ENCODE measurements around the gene SLC36A3.

The SLC36A3 gene

DNA sequence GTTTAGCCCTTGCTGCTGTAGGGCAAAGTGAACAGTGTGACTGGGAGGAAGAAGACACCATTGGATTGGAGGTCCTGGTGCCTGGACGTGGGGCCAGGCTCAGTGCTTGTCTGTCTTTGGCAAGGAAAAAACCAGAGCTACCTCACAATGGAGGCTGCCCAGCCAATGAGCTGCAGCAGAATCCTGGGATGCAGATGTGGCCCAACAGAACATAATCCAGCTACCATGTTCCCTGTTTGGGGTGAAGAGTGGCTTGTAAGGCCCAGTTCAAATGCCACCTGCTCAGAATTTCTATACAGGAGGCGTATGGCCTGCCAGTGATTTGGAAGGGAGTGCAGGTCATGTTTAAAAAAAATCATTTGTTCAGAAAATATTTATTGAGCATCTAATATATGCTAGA, at the start of gene SLC36A3:
TSS of gene SLC36A3 (minus strand) at position 101 of the 400 bp plus-strand sequence. CDS start 412 bp downstream, outside the sequence.
- Histone ChIP-seq H3K27ac (no peak within 1 kb of the TSS), H3K4me3 (no peak within 1 kb of the TSS)
- no peak for DNase-seq (ENCODE audit: low spot score)
- TF ChIP-seq, protein P1, sequence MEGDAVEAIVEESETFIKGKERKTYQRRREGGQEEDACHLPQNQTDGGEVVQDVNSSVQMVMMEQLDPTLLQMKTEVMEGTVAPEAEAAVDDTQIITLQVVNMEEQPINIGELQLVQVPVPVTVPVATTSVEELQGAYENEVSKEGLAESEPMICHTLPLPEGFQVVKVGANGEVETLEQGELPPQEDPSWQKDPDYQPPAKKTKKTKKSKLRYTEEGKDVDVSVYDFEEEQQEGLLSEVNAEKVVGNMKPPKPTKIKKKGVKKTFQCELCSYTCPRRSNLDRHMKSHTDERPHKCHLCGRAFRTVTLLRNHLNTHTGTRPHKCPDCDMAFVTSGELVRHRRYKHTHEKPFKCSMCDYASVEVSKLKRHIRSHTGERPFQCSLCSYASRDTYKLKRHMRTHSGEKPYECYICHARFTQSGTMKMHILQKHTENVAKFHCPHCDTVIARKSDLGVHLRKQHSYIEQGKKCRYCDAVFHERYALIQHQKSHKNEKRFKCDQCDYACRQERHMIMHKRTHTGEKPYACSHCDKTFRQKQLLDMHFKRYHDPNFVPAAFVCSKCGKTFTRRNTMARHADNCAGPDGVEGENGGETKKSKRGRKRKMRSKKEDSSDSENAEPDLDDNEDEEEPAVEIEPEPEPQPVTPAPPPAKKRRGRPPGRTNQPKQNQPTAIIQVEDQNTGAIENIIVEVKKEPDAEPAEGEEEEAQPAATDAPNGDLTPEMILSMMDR (IDR thresholded peaks at IDR 0.05), result no peak

DNA sequence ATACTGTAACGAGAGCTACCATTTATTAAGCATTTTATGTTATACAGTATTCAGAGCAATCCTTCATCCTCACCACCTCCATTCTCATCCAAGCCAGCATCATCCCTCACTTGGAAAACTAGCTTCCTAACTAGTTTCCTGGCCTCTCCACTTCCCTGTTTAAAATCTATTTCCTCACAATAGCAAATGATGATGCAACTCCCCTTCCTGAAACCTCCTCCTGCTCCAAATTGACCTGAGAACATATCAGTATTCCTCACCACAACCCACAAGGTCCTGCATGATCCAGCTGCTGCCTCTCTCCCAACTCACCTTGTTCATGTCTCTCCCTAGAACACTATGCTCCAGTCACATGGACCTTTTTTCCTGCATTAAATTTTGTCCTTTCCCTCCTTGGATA, 48.1 kb upstream of the SLC36A3 start:
- no peak for DNase-seq (ENCODE audit: low spot score)
- TF ChIP-seq, protein P1 (IDR thresholded peaks at IDR 0.05), result no peak
- no peak overlapping the region for H3K27ac ChIP-seq
- H3K4me3 ChIP-seq, result no peak overlapping the region

DNA sequence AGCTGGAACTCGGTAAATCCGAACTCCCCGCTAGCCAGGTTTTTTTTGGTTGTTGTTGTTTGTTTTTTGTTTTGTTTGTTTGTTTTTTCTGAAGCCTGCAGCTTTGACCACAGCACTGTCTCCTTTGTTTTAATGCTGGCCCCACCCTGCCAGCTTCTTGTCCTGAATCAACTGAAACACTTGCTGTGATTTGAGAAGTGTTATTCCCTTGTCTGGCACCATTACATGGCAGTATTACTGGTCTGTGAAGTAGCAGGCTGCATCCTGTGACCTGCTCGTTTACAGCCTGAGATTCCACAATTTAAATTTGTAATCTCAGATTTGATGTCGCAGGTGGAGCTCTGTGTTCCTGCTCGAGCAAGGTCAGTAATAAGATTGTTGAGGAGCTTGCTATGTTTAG, 45.2 kb upstream of the SLC36A3 start:
- DNase-seq (ENCODE audit: low spot score), result no peak
- H3K4me3 ChIP-seq, result no peak overlapping the region
- no peak overlapping the region for H3K27ac ChIP-seq
- TF ChIP-seq, protein P1 (IDR thresholded peaks at IDR 0.05), result no peak

DNA sequence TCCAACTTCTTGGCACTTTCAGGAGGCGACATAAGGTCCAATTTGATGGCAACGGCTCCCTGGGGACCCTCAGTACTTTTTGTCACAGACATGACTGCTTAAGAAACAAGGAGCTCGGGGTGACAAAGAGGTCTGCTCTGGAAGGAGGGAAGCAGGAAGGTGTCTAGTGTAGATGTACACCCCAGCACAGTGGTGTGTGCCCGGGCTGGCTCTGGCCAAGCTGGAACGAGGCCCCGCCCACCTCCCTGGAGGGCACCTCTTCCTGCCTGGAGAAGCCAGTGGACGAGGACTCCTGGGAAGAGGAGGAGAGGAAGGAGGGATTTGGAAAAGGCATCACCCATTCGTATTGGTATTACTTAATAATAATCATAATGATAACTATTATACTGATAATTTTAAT, 43.8 kb upstream of the SLC36A3 start, which contains the start of gene SLC36A2:
TSS of gene SLC36A2 (minus strand) at position 191 of the 400 bp plus-strand sequence. CDS start at position 92, 99 bp downstream.
- TF ChIP-seq, protein P1 (IDR thresholded peaks at IDR 0.05), result no peak
- Histone ChIP-seq H3K27ac (no peak within 1 kb of the TSS), H3K4me3 (no peak within 1 kb of the TSS)
- no peak for DNase-seq (ENCODE audit: low spot score)

DNA sequence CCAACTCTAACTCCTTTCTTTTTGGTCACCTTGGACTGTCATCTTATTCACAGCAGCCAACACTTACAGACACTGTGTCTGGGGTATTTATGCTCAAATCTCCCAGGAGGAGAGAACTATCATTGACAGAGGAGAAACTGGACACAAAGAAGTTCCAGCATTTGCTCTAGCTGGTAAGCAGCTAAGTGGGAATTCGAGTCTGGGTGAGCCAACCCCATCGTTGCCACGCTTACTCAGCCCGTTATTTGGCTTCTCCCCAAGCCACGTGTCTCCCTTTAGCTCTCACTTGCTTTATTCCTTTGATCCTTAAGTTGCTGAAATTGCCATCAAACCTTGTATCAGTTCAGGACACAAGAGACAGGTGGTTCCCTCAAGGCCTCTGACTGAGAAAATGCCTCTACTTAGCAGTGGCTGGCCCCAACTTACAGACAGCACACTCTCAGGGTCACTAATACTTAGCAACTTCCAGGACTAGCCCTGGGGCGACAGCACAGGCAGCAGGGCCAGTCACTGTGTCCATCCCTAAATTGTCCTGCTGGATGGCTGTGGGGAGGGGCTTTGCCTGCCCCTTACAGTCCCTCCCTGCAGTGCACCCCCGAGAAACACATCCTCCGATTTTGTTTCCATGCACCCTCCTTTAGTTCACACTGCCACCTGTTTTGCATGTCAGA, 42.4 kb upstream of the SLC36A3 start:
- no peak overlapping the region for H3K4me3 ChIP-seq
- H3K27ac ChIP-seq, result no peak overlapping the region
- TF ChIP-seq, protein P1 (IDR thresholded peaks at IDR 0.05), result no peak
- no peak for DNase-seq (ENCODE audit: low spot score)

DNA sequence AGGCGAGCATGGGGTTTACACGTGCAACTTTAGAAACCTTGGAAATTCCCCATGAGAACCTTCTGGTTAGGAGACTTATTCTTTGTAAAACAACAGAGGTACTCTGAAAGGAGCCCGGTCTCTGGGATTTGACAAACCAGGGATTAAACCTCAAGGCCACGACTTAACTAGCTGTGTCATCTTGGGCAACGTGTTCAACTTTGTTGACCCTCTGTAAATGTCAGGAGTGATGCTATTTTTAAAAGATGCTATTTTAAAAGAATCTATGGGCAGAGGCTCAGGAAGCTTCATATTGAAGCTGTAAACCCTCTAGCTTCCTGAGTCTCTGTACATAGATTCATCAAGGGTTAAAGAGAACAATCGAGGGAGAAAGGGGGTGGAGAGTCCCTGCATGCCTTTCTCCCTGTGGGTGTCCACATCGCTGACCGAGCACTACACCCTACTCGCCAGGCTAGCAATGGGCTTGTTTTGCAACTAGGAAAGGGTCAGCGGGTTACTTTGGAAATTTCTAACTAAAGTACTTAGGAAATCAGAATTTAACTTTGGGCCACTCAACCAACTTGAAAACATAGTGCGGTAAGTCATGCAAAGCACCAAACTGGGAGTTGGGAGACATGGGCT, 41.7 kb upstream of the SLC36A3 start:
- DNase-seq (ENCODE audit: low spot score), result no peak
- TF ChIP-seq, protein P1 (IDR thresholded peaks at IDR 0.05), result no peak
- no peak overlapping the region for H3K27ac ChIP-seq

DNA sequence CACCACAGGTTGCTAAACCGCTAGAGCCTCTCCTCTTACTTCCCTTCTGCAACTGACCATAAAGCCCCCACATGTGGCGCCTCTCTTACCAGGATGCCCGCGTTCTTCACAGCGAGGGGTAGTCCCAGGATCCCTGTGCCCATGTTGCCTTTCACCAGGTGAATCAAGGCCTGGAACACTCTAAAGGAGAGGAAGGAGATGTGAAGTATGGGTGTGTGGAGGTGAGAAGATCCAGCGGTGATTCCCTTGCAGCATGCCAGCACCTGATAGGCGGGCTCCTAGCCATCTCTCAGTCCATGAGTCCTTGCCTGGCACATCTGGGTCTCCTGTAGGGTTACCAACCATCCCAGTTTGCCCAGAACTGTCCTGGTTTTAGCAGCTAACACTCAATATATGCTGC, 40.5 kb upstream of the SLC36A3 start:
- no peak for DNase-seq (ENCODE audit: low spot score)

More for the DNA sequence above, 41.7 kb upstream of the SLC36A3 start:
- H3K4me3 ChIP-seq, result no peak overlapping the region

More for the DNA sequence above, 40.5 kb upstream of the SLC36A3 start:
- TF ChIP-seq, protein P1 (IDR thresholded peaks at IDR 0.05), result no peak
- no peak overlapping the region for H3K27ac ChIP-seq
- H3K4me3 ChIP-seq, result no peak overlapping the region

Data from coronary artery (tissue), 2 donors.